GM18861 (cell line): ENCODE data around the gene PTPRG.

Experiments used
- ATAC-seq: cut with Tn5 transposase; IDR thresholded peaks from one replicate; pipeline ENCODE4 v1.9.1; 2021; ENCODE audit not compliant: unreplicated experiment

The PTPRG gene

DNA sequence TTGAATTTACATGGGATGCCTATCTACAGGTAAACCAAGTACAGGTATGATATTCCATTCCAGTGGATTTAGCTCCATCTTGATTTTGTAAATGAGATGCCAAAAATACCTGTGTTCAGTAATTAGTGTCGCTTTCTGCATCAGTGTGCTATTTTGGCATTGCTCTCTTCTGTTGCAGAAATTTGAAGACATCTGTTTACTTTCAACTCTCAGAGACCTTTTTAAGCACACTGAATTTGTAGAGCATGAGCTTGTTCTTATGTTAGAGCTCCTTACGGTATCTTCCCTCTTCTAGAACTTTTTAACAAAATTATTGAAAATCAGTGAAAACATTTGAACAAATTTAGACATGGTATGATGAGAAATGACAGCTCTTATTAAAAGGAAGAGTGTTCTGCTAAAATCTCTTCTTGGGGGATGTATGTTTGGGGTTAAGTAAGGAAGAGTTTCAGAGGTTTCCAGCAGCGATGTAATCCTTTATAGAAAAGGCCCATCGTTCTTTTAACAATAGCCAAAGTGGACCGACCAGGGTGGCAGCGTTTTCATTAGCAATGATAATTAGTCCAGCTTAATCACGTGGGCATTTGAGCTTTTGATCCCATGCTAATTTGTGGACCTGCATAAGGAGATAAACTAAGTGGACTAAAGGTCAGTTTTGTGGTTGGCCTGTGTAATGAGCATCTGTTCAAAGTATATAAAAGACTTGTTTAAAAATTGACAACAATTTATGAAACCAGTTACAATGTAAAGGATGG is 385.4 kb downstream of the PTPRG start:
- ATAC-seq = no peak

DNA sequence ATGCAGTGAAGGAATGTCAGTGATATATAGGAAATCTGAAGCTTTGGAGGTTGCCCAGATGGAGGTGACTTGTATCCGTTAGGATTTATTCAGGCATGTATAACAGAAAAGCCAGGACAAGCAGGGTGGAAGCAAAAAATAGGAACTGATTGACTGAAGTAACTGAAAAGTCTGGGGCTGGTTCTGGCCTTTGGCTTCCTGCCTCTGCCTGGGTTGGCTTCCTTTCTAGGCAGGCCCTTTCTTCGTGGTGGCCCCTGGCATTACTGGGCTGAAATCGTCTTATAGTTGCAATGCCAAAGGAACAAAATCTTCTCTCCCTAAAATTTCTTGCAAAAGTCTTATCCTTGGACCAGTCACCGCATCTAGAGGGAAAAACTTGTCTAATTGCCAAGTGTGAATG is 386.1 kb downstream of the PTPRG start:
- no peak for ATAC-seq

DNA sequence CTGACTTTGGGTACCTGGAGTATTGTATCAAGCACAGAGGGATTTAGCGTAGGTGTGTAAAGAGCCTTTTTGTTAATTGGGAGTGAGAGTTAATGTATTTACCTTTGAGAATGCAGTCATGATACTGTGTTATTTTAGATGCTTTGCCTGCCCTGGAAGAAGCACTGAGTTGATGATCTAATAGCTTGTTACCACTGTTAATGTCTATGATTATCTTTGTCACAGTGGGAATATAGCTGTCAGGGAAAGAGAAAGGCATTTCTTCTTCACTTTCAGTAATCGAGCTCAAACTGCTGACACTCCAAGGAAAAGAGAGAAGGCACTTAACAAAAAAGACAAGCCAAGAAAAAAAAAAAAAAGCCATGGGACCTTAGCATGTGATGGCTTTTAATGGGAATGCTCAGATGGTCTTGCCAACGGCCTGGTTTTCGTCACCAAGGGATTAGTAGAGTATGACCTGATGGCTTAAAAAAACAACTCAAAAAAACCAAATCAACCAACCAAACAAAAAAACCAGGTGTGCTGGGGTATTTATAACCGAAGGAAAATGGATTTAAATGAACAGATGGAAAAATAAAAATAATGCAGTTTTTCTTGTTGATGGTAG is 387.4 kb downstream of the PTPRG start:
- no peak for ATAC-seq

DNA sequence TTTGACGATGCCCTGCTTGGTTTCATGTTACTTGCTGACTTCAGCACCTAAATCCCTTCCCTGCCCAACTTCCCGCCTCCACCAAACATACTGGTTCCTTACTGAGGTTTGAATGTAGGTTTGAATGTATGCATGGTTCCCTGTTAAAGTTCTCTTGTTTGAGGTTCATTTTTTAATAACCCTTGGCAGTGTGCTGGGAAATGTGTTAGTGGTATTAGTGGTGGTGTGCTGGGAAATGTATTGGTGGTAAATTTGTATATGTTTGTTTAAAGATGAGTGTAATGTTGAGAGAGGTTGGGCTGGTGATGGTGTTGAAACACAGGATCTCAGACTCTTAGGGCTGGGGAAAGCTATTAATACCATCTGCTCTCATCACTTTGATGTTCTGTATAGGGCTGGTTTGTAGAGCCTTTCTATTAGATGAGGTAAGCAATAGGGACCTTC is 392.7 kb downstream of the PTPRG start:
- ATAC-seq = no peak

DNA sequence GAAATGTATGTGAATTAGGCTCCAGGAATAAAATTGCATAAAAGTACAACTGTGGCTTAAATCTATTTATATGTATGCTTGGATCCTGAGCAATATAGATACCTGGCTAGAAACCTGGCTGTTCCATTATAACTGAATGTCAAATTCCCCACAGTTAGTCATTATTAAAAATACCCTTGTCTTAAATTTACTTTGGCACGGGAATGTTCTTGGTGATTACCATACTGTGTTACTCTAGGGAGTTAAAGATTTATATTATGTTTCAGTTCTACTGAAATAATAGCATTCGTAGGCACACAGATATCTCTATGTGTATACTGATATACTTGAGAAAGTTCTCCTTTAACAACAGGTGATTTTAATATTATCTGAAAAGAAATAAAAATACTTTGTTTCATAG is 394.1 kb downstream of the PTPRG start:
- ATAC-seq = no peak

DNA sequence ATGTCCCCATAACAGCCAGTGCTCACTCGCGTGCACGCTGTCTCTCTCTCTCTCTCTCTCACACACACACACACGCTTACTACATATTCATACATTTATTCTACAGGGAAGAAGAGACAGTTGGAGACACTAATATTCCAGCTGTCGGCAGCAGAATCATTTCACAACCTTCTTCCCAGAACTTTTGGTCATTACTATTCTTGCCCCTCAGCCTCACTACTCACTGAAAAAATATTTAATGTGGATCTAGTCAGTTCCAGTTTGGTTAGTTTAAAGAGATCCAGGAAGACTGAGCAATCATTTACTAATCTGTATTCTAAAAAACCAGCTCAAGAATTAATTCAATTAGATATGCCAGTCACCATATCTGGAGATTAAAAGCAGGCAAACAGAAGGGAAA is 394.9 kb downstream of the PTPRG start:
- no peak for ATAC-seq

DNA sequence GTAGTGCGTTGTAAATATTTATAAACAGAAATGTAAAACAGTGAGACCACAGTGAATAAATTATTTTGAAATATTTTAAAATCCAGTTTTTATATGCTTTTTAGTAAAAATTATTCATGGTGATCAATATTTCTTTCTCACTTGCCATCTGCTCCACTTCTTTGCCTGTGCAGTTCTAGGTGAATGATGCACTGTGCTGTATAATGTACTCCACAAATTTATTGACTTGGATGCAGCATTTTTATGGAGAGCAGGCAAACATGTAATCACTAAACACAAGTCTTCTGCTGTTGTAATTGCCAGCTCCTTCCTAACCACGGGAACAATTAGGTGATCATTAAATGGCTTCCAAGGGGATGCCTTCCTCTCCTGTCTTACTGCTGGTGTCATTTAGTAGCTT is 395.9 kb downstream of the PTPRG start:
- ATAC-seq = no peak

DNA sequence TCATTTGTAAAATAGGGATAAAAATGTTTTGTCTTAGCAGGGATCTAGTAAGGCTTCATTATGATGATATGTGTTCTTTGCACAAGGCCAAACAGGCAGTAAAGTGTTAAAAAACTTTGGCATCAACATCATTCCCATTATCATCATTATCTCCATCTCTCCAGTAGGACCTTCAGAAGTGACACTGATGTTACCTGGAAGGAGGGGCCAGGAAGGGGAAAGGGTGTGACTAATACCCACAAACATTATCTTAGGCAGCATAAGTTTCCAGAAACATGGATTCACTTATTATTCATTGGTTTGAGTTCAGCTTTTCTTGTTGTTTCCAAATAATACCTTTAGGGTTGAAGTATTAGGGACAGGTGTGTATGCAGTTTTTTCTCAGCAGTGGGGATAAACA is 399.6 kb downstream of the PTPRG start:
- ATAC-seq = no peak

DNA sequence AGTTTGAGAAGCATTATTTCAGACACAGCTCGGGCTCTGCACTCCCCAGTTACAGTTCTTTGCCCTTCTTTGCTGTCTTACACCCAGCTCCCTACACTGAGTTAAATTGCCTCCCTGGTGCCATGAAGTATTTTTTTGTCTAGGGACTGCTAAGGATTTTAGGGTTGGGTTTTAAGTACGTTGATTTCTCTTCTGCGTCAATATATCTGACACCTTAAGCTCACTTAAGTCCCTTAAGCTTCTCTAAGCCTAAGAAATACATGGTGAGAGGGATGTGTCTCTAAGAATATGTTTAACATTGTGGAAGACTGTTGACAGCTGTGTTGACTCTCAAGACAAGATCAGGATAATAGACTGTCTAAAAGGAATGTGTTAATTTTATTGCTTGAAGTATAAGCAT is 400.5 kb downstream of the PTPRG start:
- ATAC-seq = no peak

DNA sequence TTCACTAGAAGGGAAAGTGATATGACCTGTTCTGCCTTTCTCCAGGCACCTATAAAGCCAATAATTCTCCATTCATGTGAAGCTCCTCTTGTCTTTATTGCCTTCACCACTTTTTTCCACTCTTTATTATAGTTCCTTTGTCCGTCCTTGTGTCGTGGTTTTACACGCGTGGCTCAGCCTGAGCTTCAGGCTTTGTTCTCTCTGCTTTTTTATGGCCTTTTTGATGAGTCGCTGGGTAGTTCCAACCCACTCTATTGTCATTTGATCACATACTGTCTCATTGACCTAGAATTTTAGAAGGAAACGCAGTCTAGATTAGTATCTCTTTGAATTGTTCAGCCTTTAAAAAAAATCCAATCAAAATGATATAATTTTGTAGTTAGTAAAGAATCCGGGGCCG is 403.2 kb downstream of the PTPRG start:
- no peak for ATAC-seq

DNA sequence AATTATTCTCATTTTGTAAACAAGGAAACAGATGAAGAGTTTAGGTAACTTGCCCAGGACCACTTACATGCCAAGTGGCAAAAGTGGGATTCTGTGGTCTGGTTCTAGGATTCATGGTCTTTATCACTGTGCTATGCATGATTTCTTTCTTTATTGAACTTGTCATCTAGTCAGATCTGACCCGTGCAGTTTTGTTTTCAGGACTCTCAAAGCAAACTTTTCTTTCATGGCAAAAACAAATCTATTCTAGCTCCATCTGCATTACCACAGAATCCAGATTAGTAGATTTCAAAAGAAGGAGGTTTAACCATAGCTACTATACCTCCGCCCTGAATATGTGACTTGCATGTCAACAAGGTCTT is 404.4 kb downstream of the PTPRG start:
- ATAC-seq = no peak

DNA sequence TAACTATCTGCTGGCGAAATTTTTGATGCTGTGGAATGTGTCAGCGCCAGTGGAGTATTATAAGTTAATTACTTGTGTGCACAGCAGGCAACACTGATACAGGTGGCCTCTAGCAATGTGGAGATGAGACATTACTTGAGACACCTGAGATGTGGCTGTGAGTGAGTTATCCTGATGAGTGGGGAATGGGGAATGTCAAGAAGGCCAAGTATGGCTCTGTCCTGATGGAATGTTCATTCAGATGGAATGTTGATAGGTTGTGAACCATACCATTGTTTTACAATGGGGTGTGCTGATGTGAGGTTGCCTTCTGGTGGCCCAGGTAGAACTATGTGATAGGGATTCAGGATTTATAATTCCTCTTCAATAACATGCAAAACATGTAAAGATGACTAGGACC is 404.8 kb downstream of the PTPRG start:
- ATAC-seq = no peak

DNA sequence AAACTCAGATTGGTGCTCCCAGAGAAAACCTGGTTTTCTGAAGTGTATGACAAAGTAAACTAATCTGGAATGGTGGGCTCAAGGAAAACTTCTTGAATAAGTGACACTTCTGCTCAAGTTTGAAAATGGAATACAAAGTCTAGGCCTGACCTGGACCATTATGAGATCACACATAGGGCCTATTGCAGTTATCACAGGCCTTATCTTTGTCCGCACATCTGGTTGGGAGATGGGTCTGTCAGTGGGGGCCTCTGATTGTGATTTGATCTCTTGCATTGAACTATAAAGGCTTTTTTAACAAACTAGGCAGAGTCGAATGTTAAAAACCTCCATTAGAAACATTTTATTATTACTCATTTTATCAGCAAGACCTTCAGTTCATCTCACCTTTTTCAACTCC is 405.6 kb downstream of the PTPRG start:
- ATAC-seq = no peak

DNA sequence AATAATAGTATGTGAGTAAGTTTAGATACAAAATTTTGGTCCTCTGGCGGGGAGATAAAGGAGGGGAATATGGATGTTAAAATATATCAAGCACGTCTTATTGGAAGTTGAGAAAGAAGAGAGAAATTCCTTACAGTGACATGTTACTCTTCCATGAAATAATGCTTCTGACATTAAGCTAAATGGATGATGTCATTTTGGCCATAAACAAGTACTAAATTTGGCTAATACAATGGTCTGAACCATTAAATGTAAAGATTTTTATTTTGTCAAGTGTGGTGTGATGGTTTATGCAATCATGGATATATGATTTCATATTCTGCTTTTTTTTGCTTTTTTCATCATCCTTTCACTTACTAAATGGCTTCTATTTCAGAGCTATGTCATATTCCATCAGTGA is 406.6 kb downstream of the PTPRG start:
- no peak for ATAC-seq

DNA sequence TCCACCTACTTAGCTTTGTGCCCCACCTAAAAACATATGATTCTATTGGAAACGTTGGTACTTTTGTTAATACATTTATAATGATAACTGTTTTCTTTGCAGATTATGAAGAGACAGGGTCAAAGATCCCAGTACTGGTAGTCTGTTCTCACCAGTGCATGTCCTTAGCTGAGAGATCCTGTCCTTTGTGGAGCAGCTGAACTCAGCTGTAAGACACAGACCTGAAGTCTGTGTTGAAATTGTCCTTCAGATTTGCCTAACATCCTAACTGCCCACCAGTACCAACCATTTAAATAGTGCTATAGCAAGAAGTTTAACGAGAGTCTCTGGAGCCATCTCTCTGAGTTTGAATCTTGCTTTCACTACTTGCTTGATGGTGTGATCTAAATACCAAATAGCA is 413.3 kb downstream of the PTPRG start:
- no peak for ATAC-seq

DNA sequence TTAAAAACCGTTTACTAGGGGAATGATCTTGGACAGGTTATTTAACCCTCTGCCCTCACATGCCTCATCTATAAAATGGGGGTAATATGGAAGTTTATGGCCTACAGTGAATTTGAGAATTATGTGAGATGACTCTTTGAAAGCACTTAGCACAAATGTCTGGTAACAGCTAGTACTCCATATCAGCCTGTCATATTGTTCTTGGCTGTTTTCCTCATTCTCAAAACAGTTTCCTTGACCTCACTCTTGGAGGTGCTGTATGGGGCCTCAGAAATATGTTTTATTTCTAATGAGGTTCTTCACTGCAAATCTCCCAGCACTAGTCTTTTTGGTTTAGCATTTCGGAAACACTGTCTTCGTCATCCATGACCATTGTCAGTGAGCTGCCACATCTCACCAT is 413.8 kb downstream of the PTPRG start:
- no peak for ATAC-seq

DNA sequence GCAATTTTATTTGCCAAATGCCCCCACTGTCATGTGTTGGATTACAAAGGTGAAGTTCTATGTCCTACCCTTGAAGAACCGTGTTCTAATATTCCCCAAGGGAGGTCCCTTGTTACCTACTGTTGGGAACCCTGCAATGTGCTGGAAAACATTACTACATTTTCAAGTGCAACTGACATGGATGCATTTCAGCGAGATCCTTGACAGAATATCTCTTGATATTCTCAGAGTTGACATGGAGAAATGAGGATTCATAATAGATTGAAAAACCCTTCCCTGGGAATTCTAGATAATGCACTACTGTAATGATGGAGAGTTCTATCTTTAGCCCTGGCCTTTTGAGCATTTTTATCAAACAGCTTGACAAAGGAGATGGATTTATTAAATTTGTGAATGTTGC is 414.6 kb downstream of the PTPRG start:
- ATAC-seq = no peak

DNA sequence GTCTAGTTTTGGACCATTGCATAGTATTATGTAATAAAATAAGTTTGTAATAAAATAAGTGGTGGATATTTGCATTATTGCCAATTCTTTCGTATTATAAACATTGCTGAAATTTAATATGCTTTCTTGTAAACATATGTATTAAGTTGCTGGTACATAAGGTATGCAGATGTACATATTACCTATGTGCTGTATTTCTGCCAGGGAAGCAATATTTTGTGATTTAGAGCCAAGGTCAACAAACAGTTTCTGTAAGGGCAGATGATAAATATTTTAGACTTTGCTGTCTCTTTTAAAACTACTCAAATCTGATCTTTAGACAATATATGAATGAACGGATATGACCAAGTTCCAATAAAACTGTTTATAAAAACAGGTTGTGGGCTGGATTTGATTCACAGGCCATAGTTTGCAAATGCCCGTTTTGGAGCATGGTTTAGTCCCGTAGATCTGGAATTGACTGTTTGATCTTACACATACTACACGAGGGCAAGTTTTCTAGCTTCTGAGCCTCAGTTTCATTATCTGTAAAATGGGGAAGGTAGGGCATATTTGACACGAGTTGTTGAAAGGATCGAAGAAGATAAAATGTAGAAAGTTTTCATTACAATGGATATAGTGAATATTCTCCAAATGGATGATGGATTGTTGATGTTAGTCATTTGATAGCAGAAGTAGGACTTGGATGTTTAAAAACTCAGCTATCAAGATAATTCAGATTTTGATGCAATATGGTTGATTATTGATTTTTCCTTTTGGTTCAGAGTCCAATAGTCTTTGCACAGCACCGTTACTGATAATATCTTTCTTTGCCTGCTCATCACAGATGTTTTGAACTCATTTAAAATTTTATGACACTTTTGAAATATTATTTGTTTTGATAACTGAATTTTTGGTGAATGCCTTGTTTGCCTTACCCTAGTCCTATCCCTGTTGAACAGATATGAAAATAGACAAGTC is 417.4 kb downstream of the PTPRG start:
- no peak for ATAC-seq

DNA sequence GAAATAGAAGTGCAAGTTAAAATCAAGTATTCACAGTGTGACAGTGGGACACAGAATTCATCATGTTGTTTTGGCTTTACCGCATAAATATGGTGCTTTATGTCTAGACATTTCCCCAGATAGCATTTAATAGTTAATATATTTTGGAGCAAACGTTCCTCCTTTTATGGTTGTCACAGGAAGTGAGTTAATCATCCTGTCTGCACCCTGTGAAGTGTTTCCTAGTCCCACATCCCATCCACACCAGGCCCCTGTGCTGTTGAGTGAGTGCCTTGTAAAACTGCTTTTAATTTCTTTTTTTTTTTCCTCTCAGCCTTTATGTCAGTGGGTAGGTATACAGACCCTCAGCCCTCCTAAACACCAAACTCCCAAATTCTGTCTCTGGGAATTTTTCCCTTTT is 418.3 kb downstream of the PTPRG start:
- no peak for ATAC-seq

DNA sequence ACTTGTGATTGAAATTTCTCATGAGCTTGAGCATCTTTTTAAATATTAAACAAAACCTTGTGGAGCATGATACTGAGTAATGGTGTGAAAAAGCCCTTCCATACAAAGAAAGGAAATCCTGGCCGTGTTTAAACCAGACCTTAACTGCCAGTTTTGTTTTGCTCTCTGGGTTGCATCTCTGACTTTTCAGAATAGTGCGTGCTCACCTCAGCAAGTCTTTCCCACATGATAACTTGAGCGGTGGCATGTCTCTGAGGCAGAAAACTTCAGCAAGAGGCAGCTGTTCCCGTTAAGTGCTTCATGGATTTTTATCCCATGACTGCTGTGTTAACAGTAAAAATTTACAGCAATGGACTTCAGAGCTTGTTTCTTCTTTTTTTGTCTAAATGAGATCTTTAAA is 418.7 kb downstream of the PTPRG start:
- no peak for ATAC-seq

DNA sequence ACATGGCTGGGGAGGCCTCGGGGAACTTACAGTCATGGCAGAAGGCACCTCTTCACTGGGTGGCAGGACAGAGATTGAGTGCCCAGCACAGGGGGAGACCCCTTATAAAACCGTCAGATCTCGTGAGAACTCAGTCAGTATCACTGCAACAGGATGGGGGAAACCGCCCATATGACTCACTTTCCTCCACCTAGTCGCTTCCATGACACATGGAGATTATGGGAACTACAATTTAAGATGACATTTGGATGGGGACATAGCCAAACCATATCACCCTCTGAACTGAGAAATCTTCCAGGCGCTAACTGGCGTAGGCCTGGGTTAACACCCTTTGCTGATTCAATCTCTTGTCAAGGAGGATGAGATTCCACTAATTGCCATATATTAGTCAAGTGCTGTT is 419.7 kb downstream of the PTPRG start:
- ATAC-seq = no peak

DNA sequence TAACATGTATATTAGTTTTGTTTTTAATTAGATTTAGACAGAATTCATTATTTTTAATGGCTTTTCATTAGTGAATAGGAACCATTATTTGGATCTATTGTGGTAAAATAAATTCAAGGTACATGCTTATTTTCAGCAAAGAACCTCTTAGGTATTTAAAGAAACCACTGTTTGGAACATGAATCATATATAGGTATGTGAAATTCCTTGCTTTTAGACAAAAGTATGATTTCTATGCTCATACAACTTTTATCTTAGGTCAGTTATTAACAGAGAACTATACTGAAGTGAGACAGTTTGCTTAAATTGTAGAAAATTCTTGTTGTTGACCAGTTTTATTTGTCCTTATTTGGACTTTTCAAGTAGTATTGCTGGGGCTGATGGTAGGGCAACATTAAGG is 422.1 kb downstream of the PTPRG start:
- ATAC-seq = no peak
